ENCODE data around the gene TTYH1. TPM values are rescaled to one million over a fixed set of nuclear protein-coding genes. Genes with fewer than 3 reads are reported as not detected.

TTYH1 gene
- total RNA-seq, 1 experiment from 2014 or later = 0.62 TPM

GRCh38 chr19:54427586-54427985 lies 12.3 kb downstream of the TTYH1 start:
- ChIA-PET CTCF (interaction anchor here (0.6 kb wide), 1 partner anchor 244 kb away, joined by 4 read pairs; no protein-coding TSS in a partner anchor), POLR2A (no interaction called here)
- Histone ChIP-seq H3K9me3 (ENCODE audit: control insufficient read depth, insufficient read depth, low read depth, low read length) (no peaks in the 10 kb centered on the region), H3K27me3 (ENCODE audit: control insufficient read depth, insufficient read depth, low read length) (no peaks in the 10 kb centered on the region), H3K4me1 (ENCODE audit: control insufficient read depth, insufficient read depth, low read length) (peaks cover 28% of the 10 kb centered on the region), H3K27ac (ENCODE audit: low read length) (no peak overlapping the region), H3K36me3 (ENCODE audit: control insufficient read depth, insufficient read depth, low read length) (no peaks in the 10 kb centered on the region), H3K4me3 (ENCODE audit: low read depth in 2 of 2, low read length in 2 of 2) (no peak overlapping the region)
- intact Hi-C loops (cut with micrococcal nuclease; ENCODE audit: unreplicated experiment) (no loop called here), in situ Hi-C loops (cut with HindIII; ENCODE audit: low pct_unique_long_range_greater_than_20kb, low sequenced_read_pairs) (no loop called here)
- DNase-seq (ENCODE audit: low read depth, low spot score) (no peak), ATAC-seq (no peak)
- TF ChIP-seq REST (IDR thresholded peaks at IDR 0.05; ENCODE audit: insufficient read depth in 1 of 2, low read depth in 2 of 2, low read length in 1 of 2) (no peak), TCF7L2 (IDR thresholded peaks at IDR 0.05; ENCODE audit: low read depth, low read length) (no peak), CTCF (IDR thresholded peaks at IDR 0.05) (no peak), SIN3A (IDR thresholded peaks at IDR 0.05; ENCODE audit: borderline replicate concordance, insufficient read depth, low read depth, low read length) (no peak), POLR2AphosphoS5 (IDR thresholded peaks at IDR 0.05; ENCODE audit: low read depth, low read length) (no peak)
- no TSS peak for BruUV-seq (replicated peaks)

GRCh38 chr19:54428323-54429175 lies 13.3 kb downstream of the TTYH1 start:
- no TSS peak for BruUV-seq (replicated peaks)
- in situ Hi-C loops (cut with HindIII; ENCODE audit: low pct_unique_long_range_greater_than_20kb, low sequenced_read_pairs) (no loop called here), intact Hi-C loops (cut with micrococcal nuclease; ENCODE audit: unreplicated experiment) (no loop called here)
- ChIA-PET CTCF (no interaction called here), POLR2A (interaction anchor here (0.7 kb wide), 3 partner anchors 124 to 919 kb away, joined by 6 to 9 read pairs (median 7); no protein-coding TSS in a partner anchor)
- Histone ChIP-seq H3K4me1 (ENCODE audit: control insufficient read depth, insufficient read depth, low read length) (peaks cover 28% of the 10 kb centered on the region), H3K27ac (ENCODE audit: low read length) (no peak overlapping the region), H3K27me3 (ENCODE audit: control insufficient read depth, insufficient read depth, low read length) (no peaks in the 10 kb centered on the region), H3K36me3 (ENCODE audit: control insufficient read depth, insufficient read depth, low read length) (no peaks in the 10 kb centered on the region), H3K9me3 (ENCODE audit: control insufficient read depth, insufficient read depth, low read depth, low read length) (no peaks in the 10 kb centered on the region), H3K4me3 (ENCODE audit: low read depth in 2 of 2, low read length in 2 of 2) (no peak overlapping the region)
- ATAC-seq (no peak), DNase-seq (ENCODE audit: low read depth, low spot score) (no peak)
- TF ChIP-seq TCF7L2 (IDR thresholded peaks at IDR 0.05; ENCODE audit: low read depth, low read length) (no peak), REST (IDR thresholded peaks at IDR 0.05; ENCODE audit: insufficient read depth in 1 of 2, low read depth in 2 of 2, low read length in 1 of 2) (no peak), CTCF (IDR thresholded peaks at IDR 0.05) (no peak), POLR2AphosphoS5 (IDR thresholded peaks at IDR 0.05; ENCODE audit: low read depth, low read length) (no peak), SIN3A (IDR thresholded peaks at IDR 0.05; ENCODE audit: borderline replicate concordance, insufficient read depth, low read depth, low read length) (no peak)
